ENCODE measurements around the gene BIVM.

DNA sequence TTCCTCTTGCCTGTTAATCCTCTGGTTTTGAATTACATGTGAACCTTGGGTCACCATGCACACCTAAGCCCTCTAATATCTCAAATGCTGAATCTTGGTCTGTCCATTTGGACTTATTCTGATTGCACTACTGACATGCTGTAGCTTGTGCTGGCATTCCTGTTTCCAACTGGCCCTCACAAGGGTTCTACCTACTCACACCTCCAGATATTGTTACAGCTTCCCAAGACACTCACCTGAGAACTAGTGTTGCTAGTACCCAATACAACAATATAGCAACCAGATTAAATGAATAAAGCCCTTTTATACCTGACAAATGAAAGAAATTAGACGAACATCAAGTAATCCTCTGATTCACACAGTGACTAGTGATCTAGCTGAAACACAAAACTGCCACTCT lies 41.9 kb upstream of the BIVM start:
- TF ChIP-seq, protein P1, sequence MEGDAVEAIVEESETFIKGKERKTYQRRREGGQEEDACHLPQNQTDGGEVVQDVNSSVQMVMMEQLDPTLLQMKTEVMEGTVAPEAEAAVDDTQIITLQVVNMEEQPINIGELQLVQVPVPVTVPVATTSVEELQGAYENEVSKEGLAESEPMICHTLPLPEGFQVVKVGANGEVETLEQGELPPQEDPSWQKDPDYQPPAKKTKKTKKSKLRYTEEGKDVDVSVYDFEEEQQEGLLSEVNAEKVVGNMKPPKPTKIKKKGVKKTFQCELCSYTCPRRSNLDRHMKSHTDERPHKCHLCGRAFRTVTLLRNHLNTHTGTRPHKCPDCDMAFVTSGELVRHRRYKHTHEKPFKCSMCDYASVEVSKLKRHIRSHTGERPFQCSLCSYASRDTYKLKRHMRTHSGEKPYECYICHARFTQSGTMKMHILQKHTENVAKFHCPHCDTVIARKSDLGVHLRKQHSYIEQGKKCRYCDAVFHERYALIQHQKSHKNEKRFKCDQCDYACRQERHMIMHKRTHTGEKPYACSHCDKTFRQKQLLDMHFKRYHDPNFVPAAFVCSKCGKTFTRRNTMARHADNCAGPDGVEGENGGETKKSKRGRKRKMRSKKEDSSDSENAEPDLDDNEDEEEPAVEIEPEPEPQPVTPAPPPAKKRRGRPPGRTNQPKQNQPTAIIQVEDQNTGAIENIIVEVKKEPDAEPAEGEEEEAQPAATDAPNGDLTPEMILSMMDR (optimal IDR thresholded peaks at IDR 0.05 in 1 of 3, IDR thresholded peaks at IDR 0.05 in 1 of 3, conservative IDR thresholded peaks at IDR 0.05 in 1 of 3; ENCODE audit: extremely low read depth in 1 of 3, insufficient read depth in 2 of 3, low read length in 3 of 3), result no peak
- no peak for TF ChIP-seq EZH2 (IDR thresholded peaks at IDR 0.05; ENCODE audit: low read length)
